Vagina (tissue), 2 donors: ENCODE data around the gene PDIA5.

ENCODE experiments used
- CTCF ChIP-seq, 3 experiments: fragments of 450-650 bp in 2 of 3; fragments of 200-600 bp in 1 of 3; sonication (generic) in 1 of 3; IDR thresholded peaks; one replicate each; pipeline ENCODE4 v1.5.1; 2017 to 2019; ENCODE audit warnings: antibody characterized with exemption in 3 of 3, mild to moderate bottlenecking in 2 of 3, moderate library complexity in 2 of 3
- POLR2A ChIP-seq, 2 donors: fragments of 450-650 bp; IDR thresholded peaks; one replicate each; pipeline ENCODE4 v1.6.1; 2017; ENCODE audit warnings: antibody characterized with exemption in 2 of 2, mild to moderate bottlenecking in 2 of 2, moderate library complexity in 2 of 2
- POLR2AphosphoS5 ChIP-seq, 2 donors: sonication (generic); formaldehyde crosslinking; IDR thresholded peaks; one replicate each; pipeline ENCODE4 v1.9.0; 2017; ENCODE audit warnings: antibody characterized with exemption in 2 of 2, mild to moderate bottlenecking in 2 of 2, low read depth in 1 of 2; ENCODE audit not compliant: insufficient read depth in 1 of 2

GRCh38 chr3:123165163-123165562 is 98.3 kb downstream of the PDIA5 start:
- no peak for TF ChIP-seq CTCF (IDR thresholded peaks at IDR 0.05)
- no peak for TF ChIP-seq POLR2AphosphoS5 (IDR thresholded peaks at IDR 0.05; ENCODE audit: insufficient read depth in 1 of 2, low read depth in 1 of 2)
- TF ChIP-seq POLR2A (IDR thresholded peaks at IDR 0.05) = no peak
